NCI-H526 treated with DMSO at 0.1 percent for 48 hours (cell line): ENCODE results near the gene KCNIP1.

Experiments used
- DNase-seq: peaks from one replicate; lab custom pipeline; 2025; lab: John Stamatoyannopoulos, UW

Gene KCNIP1

GRCh38 chr5:170597109-170597751 is 93.4 kb downstream of the KCNIP1 start:
- DNase-seq = no peak

GRCh38 chr5:170597872-170598271 is 94.1 kb downstream of the KCNIP1 start:
- no peak for DNase-seq

- no peak for DNase-seq
Measured at GRCh38 chr5:170599756-170600155, 95.9 kb downstream of the KCNIP1 start.

GRCh38 chr5:170601619-170602018 is 97.8 kb downstream of the KCNIP1 start:
- no peak for DNase-seq

GRCh38 chr5:170603109-170603508 is 99.3 kb downstream of the KCNIP1 start:
- no peak for DNase-seq

GRCh38 chr5:170603578-170604565 is 100.1 kb downstream of the KCNIP1 start:
- peak; percentile 4 for DNase-seq

GRCh38 chr5:170606941-170607340 is 103.1 kb downstream of the KCNIP1 start:
- no peak for DNase-seq

GRCh38 chr5:170611449-170612090 is 107.8 kb downstream of the KCNIP1 start:
- DNase-seq = no peak

GRCh38 chr5:170612256-170612678 is 108.4 kb downstream of the KCNIP1 start:
- no peak for DNase-seq

GRCh38 chr5:170614065-170614490 is 110.3 kb downstream of the KCNIP1 start:
- DNase-seq = no peak

GRCh38 chr5:170614720-170615119 is 110.9 kb downstream of the KCNIP1 start:
- DNase-seq = no peak

- DNase-seq = no peak
Measured at GRCh38 chr5:170617533-170618490, 114.0 kb downstream of the KCNIP1 start.

GRCh38 chr5:170619869-170620268 is 116.0 kb downstream of the KCNIP1 start:
- DNase-seq = no peak

GRCh38 chr5:170622933-170623332 is 119.1 kb downstream of the KCNIP1 start:
- no peak for DNase-seq

GRCh38 chr5:170623576-170624181 is 119.9 kb downstream of the KCNIP1 start:
- DNase-seq = peak; percentile 4

GRCh38 chr5:170625221-170626165 is 121.7 kb downstream of the KCNIP1 start:
- no peak for DNase-seq

- DNase-seq = no peak
Measured at GRCh38 chr5:170626507-170627150, 122.8 kb downstream of the KCNIP1 start.

- no peak for DNase-seq
Measured at GRCh38 chr5:170627271-170627670, 123.5 kb downstream of the KCNIP1 start.

GRCh38 chr5:170628028-170628427 is 124.2 kb downstream of the KCNIP1 start:
- no peak for DNase-seq
